ENCODE data around the gene TMEM132C. TPM values are rescaled to one million over a fixed set of nuclear protein-coding genes. Genes with fewer than 3 reads are reported as not detected.
"Not testable (repeated sequence)": the region's sequence is repeated elsewhere in the genome, so short reads cannot be mapped to it uniquely, and the experiment has no call there.

TMEM132C gene
- polyA plus RNA-seq, 2 of the 4 experiments (the other 2 are of a cell fraction) = not detected

DNA sequence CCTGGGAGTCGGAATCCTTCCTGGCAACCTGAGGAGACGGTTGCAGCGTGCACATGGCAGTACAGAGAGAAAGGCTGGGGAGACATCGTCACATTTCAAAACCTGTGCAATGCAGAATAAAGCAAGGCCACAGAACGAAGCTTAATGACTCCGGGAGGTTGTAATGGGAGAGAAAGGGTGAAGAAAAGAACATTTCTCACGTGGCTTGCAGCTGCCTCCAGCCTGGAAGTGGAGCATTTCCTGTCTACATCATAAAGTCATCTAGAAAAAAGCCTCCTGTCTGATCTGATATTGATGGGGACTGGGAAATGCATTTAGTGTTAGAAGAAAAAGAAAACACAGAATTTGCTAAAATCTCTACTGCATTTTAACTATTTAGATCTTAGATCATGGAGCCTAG, 209.3 kb downstream of the TMEM132C start:
- CTCF ChIA-PET = no interaction called here
- no peak overlapping the region for H3K4me2 ChIP-seq
- no peak overlapping the region for H3K4me3 ChIP-seq
- POLR2A ChIA-PET = no interaction called here
- WGBS (ENCODE audit: missing lambda C conversion rate) = 4% methylated on average over 7 of the region's 7 CpGs
- no peak for DNase-seq (ENCODE audit: low read depth in 1 of 2, low spot score in 1 of 2)
- TF ChIP-seq FOSL2 (IDR thresholded peaks at IDR 0.05) (no peak), FOSL2 (CRISPR knock-in tag; IDR thresholded peaks at IDR 0.05) (no peak), KDM1A (IDR thresholded peaks at IDR 0.05; ENCODE audit: low read depth) (no peak), CBX8 (IDR thresholded peaks at IDR 0.05) (no peak), FOXS1 (CRISPR knock-in tag; IDR thresholded peaks at IDR 0.05) (no peak), ZFP36 (IDR thresholded peaks at IDR 0.05; ENCODE audit: borderline replicate concordance, partially characterized antibody) (no peak), PHF8 (IDR thresholded peaks at IDR 0.05; ENCODE audit: borderline replicate concordance, low read depth) (no peak), BHLHE40 (IDR thresholded peaks at IDR 0.05; ENCODE audit: low read depth, low read length) (no peak), HEYL (CRISPR knock-in tag; IDR thresholded peaks at IDR 0.05) (no peak)
- TF ChIP-seq, protein P1, sequence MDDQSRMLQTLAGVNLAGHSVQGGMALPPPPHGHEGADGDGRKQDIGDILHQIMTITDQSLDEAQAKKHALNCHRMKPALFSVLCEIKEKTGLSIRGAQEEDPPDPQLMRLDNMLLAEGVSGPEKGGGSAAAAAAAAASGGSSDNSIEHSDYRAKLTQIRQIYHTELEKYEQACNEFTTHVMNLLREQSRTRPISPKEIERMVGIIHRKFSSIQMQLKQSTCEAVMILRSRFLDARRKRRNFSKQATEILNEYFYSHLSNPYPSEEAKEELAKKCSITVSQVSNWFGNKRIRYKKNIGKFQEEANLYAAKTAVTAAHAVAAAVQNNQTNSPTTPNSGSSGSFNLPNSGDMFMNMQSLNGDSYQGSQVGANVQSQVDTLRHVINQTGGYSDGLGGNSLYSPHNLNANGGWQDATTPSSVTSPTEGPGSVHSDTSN (IDR thresholded peaks at IDR 0.05) = no peak
- TF ChIP-seq, protein P2, sequence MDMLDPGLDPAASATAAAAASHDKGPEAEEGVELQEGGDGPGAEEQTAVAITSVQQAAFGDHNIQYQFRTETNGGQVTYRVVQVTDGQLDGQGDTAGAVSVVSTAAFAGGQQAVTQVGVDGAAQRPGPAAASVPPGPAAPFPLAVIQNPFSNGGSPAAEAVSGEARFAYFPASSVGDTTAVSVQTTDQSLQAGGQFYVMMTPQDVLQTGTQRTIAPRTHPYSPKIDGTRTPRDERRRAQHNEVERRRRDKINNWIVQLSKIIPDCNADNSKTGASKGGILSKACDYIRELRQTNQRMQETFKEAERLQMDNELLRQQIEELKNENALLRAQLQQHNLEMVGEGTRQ (IDR thresholded peaks at IDR 0.05) = no peak
- TF ChIP-seq, protein P3, sequence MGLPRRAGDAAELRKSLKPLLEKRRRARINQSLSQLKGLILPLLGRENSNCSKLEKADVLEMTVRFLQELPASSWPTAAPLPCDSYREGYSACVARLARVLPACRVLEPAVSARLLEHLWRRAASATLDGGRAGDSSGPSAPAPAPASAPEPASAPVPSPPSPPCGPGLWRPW (IDR thresholded peaks at IDR 0.05) = no peak
- H3K9me3 ChIP-seq = no peaks in the 10 kb centered on the region
- FAIRE-seq = no peak
- no peaks in the 10 kb centered on the region for H3K4me1 ChIP-seq
- H3K27ac ChIP-seq = no peak overlapping the region
- ATAC-seq = no peak

DNA sequence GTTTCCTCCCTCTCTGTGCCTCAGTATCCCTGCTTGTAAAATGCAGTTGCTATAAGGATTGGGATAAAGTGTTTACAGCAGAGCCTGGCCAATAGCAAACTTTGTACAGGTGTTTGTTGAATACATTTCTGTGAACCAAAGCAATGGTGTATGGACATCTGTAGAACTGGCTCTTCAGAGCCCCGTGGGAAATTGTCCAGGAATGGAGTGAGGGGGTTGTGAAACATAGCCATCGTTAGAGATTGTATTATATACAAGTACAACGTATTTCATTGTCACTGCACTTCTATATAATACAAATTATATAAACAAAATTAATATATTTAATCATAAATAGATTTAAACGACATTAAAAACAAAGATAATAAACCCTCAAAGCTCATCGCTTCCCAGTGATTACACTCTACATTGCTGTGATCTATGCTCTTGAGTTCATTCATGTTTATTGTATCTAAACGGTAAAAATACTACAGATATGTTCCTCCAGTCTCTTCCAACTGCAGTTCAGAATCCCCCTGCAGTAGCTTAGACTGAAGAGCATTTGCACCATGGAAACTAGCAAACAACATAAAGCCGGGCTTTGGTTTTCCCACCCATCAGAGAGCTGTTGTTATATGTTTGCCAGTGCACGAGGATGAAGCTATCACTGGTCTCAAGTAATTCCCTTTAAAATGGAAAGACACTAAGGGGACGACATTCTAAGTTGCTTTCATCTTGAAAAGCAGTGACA, 216.7 kb downstream of the TMEM132C start:
- POLR2A ChIA-PET = no interaction called here
- no peak for TF ChIP-seq KDM1A (IDR thresholded peaks at IDR 0.05; ENCODE audit: low read depth)
- no peak for TF ChIP-seq HEYL (CRISPR knock-in tag; IDR thresholded peaks at IDR 0.05)
- TF ChIP-seq HOXA7 (CRISPR knock-in tag; IDR thresholded peaks at IDR 0.05) = no peak
- TF ChIP-seq CBX8 (IDR thresholded peaks at IDR 0.05) = no peak
- TF ChIP-seq, protein P4, sequence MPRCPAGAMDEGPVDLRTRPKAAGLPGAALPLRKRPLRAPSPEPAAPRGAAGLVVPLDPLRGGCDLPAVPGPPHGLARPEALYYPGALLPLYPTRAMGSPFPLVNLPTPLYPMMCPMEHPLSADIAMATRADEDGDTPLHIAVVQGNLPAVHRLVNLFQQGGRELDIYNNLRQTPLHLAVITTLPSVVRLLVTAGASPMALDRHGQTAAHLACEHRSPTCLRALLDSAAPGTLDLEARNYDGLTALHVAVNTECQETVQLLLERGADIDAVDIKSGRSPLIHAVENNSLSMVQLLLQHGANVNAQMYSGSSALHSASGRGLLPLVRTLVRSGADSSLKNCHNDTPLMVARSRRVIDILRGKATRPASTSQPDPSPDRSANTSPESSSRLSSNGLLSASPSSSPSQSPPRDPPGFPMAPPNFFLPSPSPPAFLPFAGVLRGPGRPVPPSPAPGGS (IDR thresholded peaks at IDR 0.05) = no peak
- TF ChIP-seq, protein P5, sequence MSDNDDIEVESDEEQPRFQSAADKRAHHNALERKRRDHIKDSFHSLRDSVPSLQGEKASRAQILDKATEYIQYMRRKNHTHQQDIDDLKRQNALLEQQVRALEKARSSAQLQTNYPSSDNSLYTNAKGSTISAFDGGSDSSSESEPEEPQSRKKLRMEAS (IDR thresholded peaks at IDR 0.05) = no peak
- no peak for TF ChIP-seq ZC3H11A (IDR thresholded peaks at IDR 0.05)
- TF ChIP-seq, protein P1 (IDR thresholded peaks at IDR 0.05) = no peak
- no peak for TF ChIP-seq HOXB5 (CRISPR knock-in tag; IDR thresholded peaks at IDR 0.05)
- TF ChIP-seq, protein P6, sequence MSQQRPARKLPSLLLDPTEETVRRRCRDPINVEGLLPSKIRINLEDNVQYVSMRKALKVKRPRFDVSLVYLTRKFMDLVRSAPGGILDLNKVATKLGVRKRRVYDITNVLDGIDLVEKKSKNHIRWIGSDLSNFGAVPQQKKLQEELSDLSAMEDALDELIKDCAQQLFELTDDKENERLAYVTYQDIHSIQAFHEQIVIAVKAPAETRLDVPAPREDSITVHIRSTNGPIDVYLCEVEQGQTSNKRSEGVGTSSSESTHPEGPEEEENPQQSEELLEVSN (IDR thresholded peaks at IDR 0.05; ENCODE audit: borderline replicate concordance, low read depth) = no peak
- TF ChIP-seq, protein P7, sequence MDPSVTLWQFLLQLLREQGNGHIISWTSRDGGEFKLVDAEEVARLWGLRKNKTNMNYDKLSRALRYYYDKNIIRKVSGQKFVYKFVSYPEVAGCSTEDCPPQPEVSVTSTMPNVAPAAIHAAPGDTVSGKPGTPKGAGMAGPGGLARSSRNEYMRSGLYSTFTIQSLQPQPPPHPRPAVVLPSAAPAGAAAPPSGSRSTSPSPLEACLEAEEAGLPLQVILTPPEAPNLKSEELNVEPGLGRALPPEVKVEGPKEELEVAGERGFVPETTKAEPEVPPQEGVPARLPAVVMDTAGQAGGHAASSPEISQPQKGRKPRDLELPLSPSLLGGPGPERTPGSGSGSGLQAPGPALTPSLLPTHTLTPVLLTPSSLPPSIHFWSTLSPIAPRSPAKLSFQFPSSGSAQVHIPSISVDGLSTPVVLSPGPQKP (IDR thresholded peaks at IDR 0.05; ENCODE audit: low read depth, low read length) = no peak
- no peak for TF ChIP-seq CHD2 (IDR thresholded peaks at IDR 0.05; ENCODE audit: low read length, partially characterized antibody)
- ATAC-seq (no peak), FAIRE-seq (no peak), DNase-seq (ENCODE audit: low read depth in 1 of 2, low spot score in 1 of 2) (no peak)
- Histone ChIP-seq H3K4me2 (no peak overlapping the region), H3K4me3 (no peak overlapping the region), H3K4me1 (no peaks in the 10 kb centered on the region), H3K9me3 (no peaks in the 10 kb centered on the region), H3K27ac (no peak overlapping the region)
- 4% methylated on average over 9 of the region's 9 CpGs for WGBS (ENCODE audit: missing lambda C conversion rate)
- CTCF ChIA-PET = no interaction called here

DNA sequence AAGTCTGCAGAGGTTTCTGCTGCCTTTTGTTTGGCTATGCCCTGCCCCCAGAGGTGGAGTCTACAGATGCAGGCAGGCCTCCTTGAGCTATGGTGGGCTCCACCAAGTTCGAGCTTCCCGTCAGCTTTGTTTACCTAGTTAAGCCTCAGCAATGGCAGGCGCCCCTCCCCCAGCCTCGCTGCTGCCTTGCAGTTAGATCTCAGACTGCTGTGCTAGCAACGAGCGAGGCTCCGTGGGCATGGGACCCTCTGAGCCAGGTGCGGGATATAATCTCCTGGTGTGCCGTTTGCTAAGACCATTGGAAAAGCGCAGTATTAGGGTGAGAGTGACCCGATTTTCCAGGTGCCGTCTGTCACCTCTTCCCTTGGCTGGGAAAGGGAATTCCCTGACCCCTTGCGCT, 230.4 kb downstream of the TMEM132C start:
- FAIRE-seq; H3K4me2 ChIP-seq; H3K4me1 ChIP-seq; DNase-seq (ENCODE audit: low read depth in 1 of 2, low spot score in 1 of 2); H3K9me3 ChIP-seq; ATAC-seq; POLR2A ChIA-PET; H3K27ac ChIP-seq; H3K4me3 ChIP-seq; CTCF ChIA-PET: not testable (repeated sequence)
- WGBS (ENCODE audit: missing lambda C conversion rate) = 18% methylated on average over 5 of the region's 13 CpGs
